ENCODE data around the gene WDR31.
A peak's percentile ranks its signal among the peaks of the same experiment; 100 is the strongest.
"Not testable (repeated sequence)": the region's sequence is repeated elsewhere in the genome, so short reads cannot be mapped to it uniquely, and the experiment has no call there.

The WDR31 gene

GRCh38 chr9:113328045-113328782 lies 11.9 kb downstream of the WDR31 start:
- DNase-seq: no peak

- DNase-seq: no peak
Measured at GRCh38 chr9:113326230-113326629, 13.8 kb downstream of the WDR31 start.

GRCh38 chr9:113322671-113323070 lies 17.4 kb downstream of the WDR31 start:
- DNase-seq: no peak

- no peak for DNase-seq
Measured at GRCh38 chr9:113320051-113320450, 20.0 kb downstream of the WDR31 start.

GRCh38 chr9:113319054-113319453 lies 21.0 kb downstream of the WDR31 start:
- no peak for DNase-seq

- DNase-seq: no peak
Measured at GRCh38 chr9:113317777-113318176, 22.3 kb downstream of the WDR31 start.

GRCh38 chr9:113316030-113316429 lies 24.0 kb downstream of the WDR31 start:
- no peak for DNase-seq

GRCh38 chr9:113315231-113315630 lies 24.8 kb downstream of the WDR31 start:
- no peak for DNase-seq

- DNase-seq: no peak
Measured at GRCh38 chr9:113313261-113313660, 26.8 kb downstream of the WDR31 start.

- no peak for DNase-seq
Measured at GRCh38 chr9:113311961-113312360, 28.1 kb downstream of the WDR31 start.

GRCh38 chr9:113310538-113310937 lies 29.5 kb downstream of the WDR31 start:
- no peak for DNase-seq

GRCh38 chr9:113309204-113309813 lies 30.8 kb downstream of the WDR31 start:
- DNase-seq: peak; percentile 36 to 54

GRCh38 chr9:113307396-113307975 lies 32.6 kb downstream of the WDR31 start:
- DNase-seq: no peak

GRCh38 chr9:113306566-113306965 lies 33.5 kb downstream of the WDR31 start:
- no peak for DNase-seq

- DNase-seq: no peak
Measured at GRCh38 chr9:113302792-113303418, 37.2 kb downstream of the WDR31 start, which contains the start of gene RNF183. Gene RNF183, minus strand, starts transcription at chr9:113303376. Its CDS starts 5,192 bp downstream, at chr9:113298184.

- no peak for DNase-seq
Measured at GRCh38 chr9:113301548-113301947, 38.5 kb downstream of the WDR31 start.

GRCh38 chr9:113299800-113300292 lies 40.2 kb downstream of the WDR31 start:
- peak in 1 of 2 donors; percentile 17 for DNase-seq

- no peak for DNase-seq
Measured at GRCh38 chr9:113298924-113299770, 40.9 kb downstream of the WDR31 start.

GRCh38 chr9:113298311-113298710 lies 41.8 kb downstream of the WDR31 start:
- DNase-seq: no peak

GRCh38 chr9:113296796-113297558 lies 43.1 kb downstream of the WDR31 start:
- no peak for DNase-seq

- DNase-seq: not testable (repeated sequence)
Measured at GRCh38 chr9:113296247-113296646, 43.8 kb downstream of the WDR31 start.
